ENCODE measurements around the gene TNNI3. TPM values are rescaled to one million over a fixed set of nuclear protein-coding genes. Genes with fewer than 3 reads are reported as not detected.
"Not testable (repeated sequence)": the region's sequence is repeated elsewhere in the genome, so short reads cannot be mapped to it uniquely, and the experiment has no call there.

Gene TNNI3
- total and polyA plus RNA-seq, 2 donors (not counting 3 experiments of a cell fraction or from before 2014, with no cell fraction given), result not detected

GRCh38 chr19:55172741-55173140, 15.2 kb upstream of the TNNI3 start:
- no peaks in the 10 kb centered on the region for H3K79me2 ChIP-seq (ENCODE audit: control insufficient read depth, insufficient read depth, low read length)
- H3K27ac ChIP-seq (ENCODE audit: insufficient read depth, low read depth, low read length), result no peak overlapping the region
- POLR2A ChIA-PET, result no interaction called here
- no peaks in the 10 kb centered on the region for H3K9me1 ChIP-seq (replicated peaks; ENCODE audit: control insufficient read depth, extremely low read depth, insufficient read depth, low read length)
- FAIRE-seq (peak; percentile 46), DNase-seq (ENCODE audit: low read depth, low spot score) (no peak)
- CTCF ChIA-PET, result no interaction called here
- H3K9ac ChIP-seq (replicated peaks; ENCODE audit: extremely low read depth, insufficient read depth, low read length), result no peak overlapping the region
- dilution Hi-C loops (cut with MboI; ENCODE audit: extremely low pct_ligation_motif_present, low sequenced_read_pairs), result no loop called here
- no TSS peak for BruUV-seq (replicated peaks)
- no peak overlapping the region for H3K4me2 ChIP-seq (ENCODE audit: insufficient read depth, low read length)
- no peaks in the 10 kb centered on the region for H3K9me3 ChIP-seq (replicated peaks; ENCODE audit: control insufficient read depth, insufficient read depth, low read length)
- H3K4me1 ChIP-seq (ENCODE audit: control insufficient read depth, extremely low read depth, insufficient read depth, low read length), result no peaks in the 10 kb centered on the region
- no peaks in the 10 kb centered on the region for H4K20me1 ChIP-seq (replicated peaks; ENCODE audit: control insufficient read depth, extremely low read depth, insufficient read depth, low read length)
- no peak overlapping the region for H3K4me3 ChIP-seq (replicated peaks in 1 of 3; ENCODE audit: insufficient read depth in 1 of 3, low read depth in 1 of 3, low read length in 3 of 3)
- H3K36me3 ChIP-seq (ENCODE audit: control insufficient read depth in 2 of 2, extremely low read depth in 1 of 2, insufficient read depth in 2 of 2, low read length in 2 of 2), result no peaks in the 10 kb centered on the region
- TF ChIP-seq JUN (IDR thresholded peaks at IDR 0.05; ENCODE audit: borderline replicate concordance, insufficient read depth, insufficient read length, low read depth) (no peak), MYC (IDR thresholded peaks at IDR 0.05; ENCODE audit: low read depth, low read length) (no peak), CTCF (IDR thresholded peaks at IDR 0.05; ENCODE audit: extremely low read depth in 1 of 2, insufficient read depth in 1 of 2, low read depth in 1 of 2, low read length in 2 of 2) (no peak), EZH2 (IDR thresholded peaks at IDR 0.05; ENCODE audit: borderline replicate concordance, low read depth, low read length, severe bottlenecking) (no peak), MAX (IDR thresholded peaks at IDR 0.05; ENCODE audit: insufficient read depth, insufficient read length) (no peak), FOS (IDR thresholded peaks at IDR 0.05; ENCODE audit: borderline replicate concordance, insufficient read depth, low read length) (peak; percentile 47), POLR2AphosphoS5 (IDR thresholded peaks at IDR 0.05; ENCODE audit: insufficient read depth, low read depth, low read length) (no peak), GATA2 (IDR thresholded peaks at IDR 0.05; ENCODE audit: insufficient read depth, insufficient read length, low read depth, low read length) (no peak)
- peaks cover 22 to 34% of the 10 kb centered on the region in 2 experiments for H3K27me3 ChIP-seq (ENCODE audit: control insufficient read depth in 2 of 2, insufficient read depth in 2 of 2, low read length in 2 of 2)
- intact Hi-C loops (cut with micrococcal nuclease), result no loop called here
- H2AFZ ChIP-seq (ENCODE audit: low read depth, low read length), result peak overlapping the region; percentile 48

GRCh38 chr19:55172318-55172717, 14.8 kb upstream of the TNNI3 start:
- H4K20me1 ChIP-seq (replicated peaks; ENCODE audit: control insufficient read depth, extremely low read depth, insufficient read depth, low read length); H3K9me3 ChIP-seq (replicated peaks; ENCODE audit: control insufficient read depth, insufficient read depth, low read length); dilution Hi-C loops (cut with MboI; ENCODE audit: extremely low pct_ligation_motif_present, low sequenced_read_pairs); POLR2A ChIA-PET; intact Hi-C loops (cut with micrococcal nuclease); H3K4me1 ChIP-seq (ENCODE audit: control insufficient read depth, extremely low read depth, insufficient read depth, low read length); H3K79me2 ChIP-seq (ENCODE audit: control insufficient read depth, insufficient read depth, low read length); DNase-seq (ENCODE audit: low read depth, low spot score); FAIRE-seq; H3K9me1 ChIP-seq (replicated peaks; ENCODE audit: control insufficient read depth, extremely low read depth, insufficient read depth, low read length); H3K36me3 ChIP-seq (ENCODE audit: control insufficient read depth in 2 of 2, extremely low read depth in 1 of 2, insufficient read depth in 2 of 2, low read length in 2 of 2); H3K9ac ChIP-seq (replicated peaks; ENCODE audit: extremely low read depth, insufficient read depth, low read length); H3K4me3 ChIP-seq (replicated peaks in 1 of 3; ENCODE audit: insufficient read depth in 1 of 3, low read depth in 1 of 3, low read length in 3 of 3); BruUV-seq (replicated peaks); H3K4me2 ChIP-seq (ENCODE audit: insufficient read depth, low read length); H3K27ac ChIP-seq (ENCODE audit: insufficient read depth, low read depth, low read length): not testable (repeated sequence)
- H3K27me3 ChIP-seq (ENCODE audit: control insufficient read depth in 2 of 2, insufficient read depth in 2 of 2, low read length in 2 of 2), result peaks cover 22 to 34% of the 10 kb centered on the region in 2 experiments
- peak overlapping the region; percentile 48 for H2AFZ ChIP-seq (ENCODE audit: low read depth, low read length)
- CTCF ChIA-PET, result interaction anchor here (1.1 kb wide), 1 partner anchor 8 kb away, joined by 3 read pairs; the partner anchor contains the start of gene SYT5
